SIG-M5 treated with dmso at 0.1 percent for 504 hours (cell line): ENCODE data around the gene LRRC74B.
"Not testable (repeated sequence)": the region's sequence is repeated elsewhere in the genome, so short reads cannot be mapped to it uniquely, and the experiment has no call there.

ENCODE experiments used
- DNase-seq: peaks from one replicate; lab custom pipeline; 2025; ENCODE audit not compliant: unreplicated experiment; lab: John Stamatoyannopoulos, UW

LRRC74B gene

GRCh38 chr22:21045585-21046294 is at the start of gene LRRC74B:
LRRC74B (plus strand) TSS chr22:21045946; CDS start chr22:21045987, 41 bp downstream.
- DNase-seq, result peak; percentile 15

- DNase-seq, result no peak
These were observed 49.7 kb upstream of the LRRC74B start for GRCh38 chr22:20996031-20996410.

- DNase-seq, result no peak
These were observed 48.9 kb upstream of the LRRC74B start for GRCh38 chr22:20996598-20997535.

- no peak for DNase-seq
These were observed 48.0 kb upstream of the LRRC74B start for GRCh38 chr22:20997536-20998257.

- DNase-seq, result no peak
These were observed 47.1 kb upstream of the LRRC74B start for GRCh38 chr22:20998411-20999336.

- no peak for DNase-seq
These were observed 46.2 kb upstream of the LRRC74B start for GRCh38 chr22:20999350-21000206.

- DNase-seq, result no peak
These were observed 45.3 kb upstream of the LRRC74B start for GRCh38 chr22:21000207-21000986.

- no peak for DNase-seq
These were observed 44.7 kb upstream of the LRRC74B start for GRCh38 chr22:21000987-21001600.

- peak; percentile 92 for DNase-seq
These were observed 44.0 kb upstream of the LRRC74B start, which contains the start of gene THAP7 for GRCh38 chr22:21001601-21002325. THAP7 (minus strand) TSS chr22:21002118; CDS start chr22:21001911, 207 bp downstream.

- DNase-seq, result no peak
These were observed 42.0 kb upstream of the LRRC74B start for GRCh38 chr22:21003782-21004181.

GRCh38 chr22:21009208-21009607 is 36.5 kb upstream of the LRRC74B start:
- DNase-seq, result not testable (repeated sequence)

- DNase-seq, result peak; percentile 44
These were observed 35.9 kb upstream of the LRRC74B start for GRCh38 chr22:21009638-21010425.

GRCh38 chr22:21010426-21011113 is 35.2 kb upstream of the LRRC74B start:
- no peak for DNase-seq

- DNase-seq, result no peak
These were observed 33.0 kb upstream of the LRRC74B start for GRCh38 chr22:21012446-21013407.

GRCh38 chr22:21013657-21014201 is 32.0 kb upstream of the LRRC74B start:
- DNase-seq, result no peak
